HG02840 (cell line): ENCODE measurements around the gene CRELD1.

Experiments
- ATAC-seq: cut with Tn5 transposase; IDR thresholded peaks from one replicate; pipeline ENCODE4 v1.9.1; 2021; ENCODE audit warnings: mild to moderate bottlenecking, moderate library complexity, moderate number of reproducible peaks; ENCODE audit not compliant: unreplicated experiment, low FRiP score

CRELD1 gene

GRCh38 chr3:9951962-9952805 lies 18.6 kb downstream of the CRELD1 start, which contains the start of gene PRRT3:
Gene PRRT3 (minus strand): TSS chr3:9952408. CDS start chr3:9950115, 2,293 bp downstream.
- ATAC-seq, result no peak

GRCh38 chr3:9955067-9955502 lies 21.5 kb downstream of the CRELD1 start:
- ATAC-seq, result no peak

- no peak for ATAC-seq
These were observed 22.1 kb downstream of the CRELD1 start for GRCh38 chr3:9955611-9956352.

GRCh38 chr3:9957214-9957613 lies 23.6 kb downstream of the CRELD1 start:
- ATAC-seq, result no peak

- ATAC-seq, result no peak
These were observed 31.7 kb downstream of the CRELD1 start for GRCh38 chr3:9965200-9965875.

- no peak for ATAC-seq
These were observed 33.2 kb downstream of the CRELD1 start for GRCh38 chr3:9966841-9967240.

GRCh38 chr3:9969632-9970019 lies 36.0 kb downstream of the CRELD1 start:
- ATAC-seq, result no peak

- no peak for ATAC-seq
These were observed 36.5 kb downstream of the CRELD1 start for GRCh38 chr3:9970020-9970652.

GRCh38 chr3:9976721-9977709 lies 43.4 kb downstream of the CRELD1 start:
- no peak for ATAC-seq

GRCh38 chr3:9978710-9979305 lies 45.2 kb downstream of the CRELD1 start:
- ATAC-seq, result no peak

- no peak for ATAC-seq
These were observed 46.6 kb downstream of the CRELD1 start for GRCh38 chr3:9980251-9980650.

GRCh38 chr3:9986230-9986725 lies 52.6 kb downstream of the CRELD1 start:
- ATAC-seq, result peak; percentile 31

- ATAC-seq, result no peak
These were observed 60.6 kb downstream of the CRELD1 start for GRCh38 chr3:9994086-9994844.
